ENCODE results near the gene MAB21L4. TPM values are rescaled to one million over a fixed set of nuclear protein-coding genes. Genes with fewer than 3 reads are reported as not detected.

The MAB21L4 gene
- total and polyA plus RNA-seq, 7 donors: not detected

- TF ChIP-seq, protein P1, sequence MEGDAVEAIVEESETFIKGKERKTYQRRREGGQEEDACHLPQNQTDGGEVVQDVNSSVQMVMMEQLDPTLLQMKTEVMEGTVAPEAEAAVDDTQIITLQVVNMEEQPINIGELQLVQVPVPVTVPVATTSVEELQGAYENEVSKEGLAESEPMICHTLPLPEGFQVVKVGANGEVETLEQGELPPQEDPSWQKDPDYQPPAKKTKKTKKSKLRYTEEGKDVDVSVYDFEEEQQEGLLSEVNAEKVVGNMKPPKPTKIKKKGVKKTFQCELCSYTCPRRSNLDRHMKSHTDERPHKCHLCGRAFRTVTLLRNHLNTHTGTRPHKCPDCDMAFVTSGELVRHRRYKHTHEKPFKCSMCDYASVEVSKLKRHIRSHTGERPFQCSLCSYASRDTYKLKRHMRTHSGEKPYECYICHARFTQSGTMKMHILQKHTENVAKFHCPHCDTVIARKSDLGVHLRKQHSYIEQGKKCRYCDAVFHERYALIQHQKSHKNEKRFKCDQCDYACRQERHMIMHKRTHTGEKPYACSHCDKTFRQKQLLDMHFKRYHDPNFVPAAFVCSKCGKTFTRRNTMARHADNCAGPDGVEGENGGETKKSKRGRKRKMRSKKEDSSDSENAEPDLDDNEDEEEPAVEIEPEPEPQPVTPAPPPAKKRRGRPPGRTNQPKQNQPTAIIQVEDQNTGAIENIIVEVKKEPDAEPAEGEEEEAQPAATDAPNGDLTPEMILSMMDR (IDR thresholded peaks at IDR 0.05): no peak
Measured at GRCh38 chr2:240873098-240873788, 22.7 kb downstream of the MAB21L4 start.

GRCh38 chr2:240872317-240873097, 23.4 kb downstream of the MAB21L4 start:
- Histone ChIP-seq H3K9me3 (no peaks in the 10 kb centered on the region), H3K36me3 (ENCODE audit: insufficient read depth in 1 of 2, low read depth in 1 of 2) (no peaks in the 10 kb centered on the region), H3K4me1 (no peaks in the 10 kb centered on the region), H3K27ac (no peak overlapping the region), H3K4me3 (no peak overlapping the region), H3K27me3 (ENCODE audit: insufficient read depth in 3 of 3, low read length in 2 of 3) (no peaks in the 10 kb centered on the region)
- DNase-seq (no peak), ATAC-seq (no peak)
- 70 to 87% (median 76%) methylated on average over 17 of the region's 17 CpGs for whole genome bisulfite sequencing, 3 donors
- TF ChIP-seq, protein P1 (IDR thresholded peaks at IDR 0.05): no peak
- intact Hi-C loops (cut with DNase I): no loop called here

More at GRCh38 chr2:240873098-240873788, 22.7 kb downstream of the MAB21L4 start:
- no peaks in the 10 kb centered on the region for H3K36me3 ChIP-seq (ENCODE audit: insufficient read depth in 1 of 2, low read depth in 1 of 2)
- H3K9me3 ChIP-seq: no peaks in the 10 kb centered on the region
- no peak overlapping the region for H3K4me3 ChIP-seq
- no peak for ATAC-seq
- no peak for DNase-seq
- no peaks in the 10 kb centered on the region for H3K4me1 ChIP-seq
- no peak overlapping the region for H3K27ac ChIP-seq
- 86 to 93% (median 90%) methylated on average over 21 of the region's 21 CpGs for WGBS, 3 donors
- intact Hi-C loops (cut with DNase I): no loop called here
- no peaks in the 10 kb centered on the region for H3K27me3 ChIP-seq (ENCODE audit: insufficient read depth in 3 of 3, low read length in 2 of 3)

- Histone ChIP-seq H3K36me3 (ENCODE audit: insufficient read depth in 1 of 2, low read depth in 1 of 2) (no peaks in the 10 kb centered on the region), H3K4me3 (no peak overlapping the region), H3K27ac (no peak overlapping the region), H3K9me3 (no peaks in the 10 kb centered on the region), H3K27me3 (ENCODE audit: insufficient read depth in 3 of 3, low read length in 2 of 3) (no peaks in the 10 kb centered on the region), H3K4me1 (no peaks in the 10 kb centered on the region)
- TF ChIP-seq, protein P1 (IDR thresholded peaks at IDR 0.05): no peak
- ATAC-seq (no peak), DNase-seq (no peak)
- intact Hi-C loops (cut with DNase I): no loop called here
- 85 to 89% (median 85%) methylated on average over 16 of the region's 16 CpGs for WGBS, 3 donors
Measured at GRCh38 chr2:240871071-240871958, 24.6 kb downstream of the MAB21L4 start.

- ATAC-seq (no peak), DNase-seq (no peak)
- no peak overlapping the region for H3K4me3 ChIP-seq
- TF ChIP-seq, protein P1 (IDR thresholded peaks at IDR 0.05): no peak
- H3K27ac ChIP-seq: no peak overlapping the region
- H3K4me1 ChIP-seq: no peaks in the 10 kb centered on the region
- intact Hi-C loops (cut with DNase I): no loop called here
- H3K27me3 ChIP-seq (ENCODE audit: insufficient read depth in 3 of 3, low read length in 2 of 3): no peaks in the 10 kb centered on the region
- no peaks in the 10 kb centered on the region for H3K9me3 ChIP-seq
- 84 to 88% (median 85%) methylated on average over 15 of the region's 15 CpGs for WGBS, 3 donors
- H3K36me3 ChIP-seq (ENCODE audit: insufficient read depth in 1 of 2, low read depth in 1 of 2): no peaks in the 10 kb centered on the region
Measured at GRCh38 chr2:240869956-240870875, 25.7 kb downstream of the MAB21L4 start.

All from psoas muscle (tissue), 8 donors.